GM12878 (cell line): Measurements from ENCODE around the gene LFNG. TPM values are rescaled to one million over a fixed set of nuclear protein-coding genes. Genes with fewer than 3 reads are reported as not detected.

Experiments used
- ATAC-seq: fragments of 200-7000 bp; cut with Tn5 transposase; 3 replicates; pipeline ENCODE4 v1.9.1; 2020; ENCODE audit warnings: mild to moderate bottlenecking, moderate library complexity
- BruUV-seq: library from RNA; stranded (reverse); fragments of 400-500 nt; replicated peaks from 2 replicates; lab custom pipeline; 2021; lab: Mats Ljungman, UMichigan
- CTCF ChIA-PET: fragments of 300-600 bp; sonication (Branson Sonifier 250); formaldehyde crosslinking; extraction: SDS; loops from one replicate; lab custom pipeline; 2021; ENCODE audit warnings: inconsistent platforms; lab: Yijun Ruan, JAX
- POLR2A ChIA-PET: fragments of 350-600 bp; formaldehyde crosslinking; extraction: SDS; loops from one replicate; lab custom pipeline; 2021; ENCODE audit warnings: inconsistent platforms; lab: Charles Lee
- RAD21 ChIA-PET: fragments of 300-600 bp; sonication (Branson Sonifier 250); formaldehyde crosslinking; loops from one replicate; lab custom pipeline; 2023; ENCODE audit warnings: antibody characterized with exemption; ENCODE audit not compliant: unreplicated experiment; lab: Charles Lee
- SMC1A ChIA-PET: fragments of 300-600 bp; sonication (Branson Sonifier 250); formaldehyde crosslinking; loops from one replicate; lab custom pipeline; 2023; ENCODE audit not compliant: unreplicated experiment, uncharacterized antibody; lab: Charles Lee
- DNase-seq: peaks from one replicate; pipeline ENCODE4 v3.0.0-alpha.2; 2011; ENCODE audit warnings: low read depth, low spot score
- FAIRE-seq: peaks from 3 replicates; lab custom pipeline; 2011; peaks lifted over from hg19 to GRCh38; lab: Jason Lieb, UNC
- H2AFZ ChIP-seq: 2 replicates; pipeline ENCODE4 v1.6.0; 2011; ENCODE audit warnings: low read depth, low read length, control low read depth; ENCODE audit not compliant: control insufficient read depth
- H3K27ac ChIP-seq: 2 replicates; pipeline ENCODE4 v1.5.1; 2011; ENCODE audit warnings: control low read depth; ENCODE audit not compliant: control insufficient read depth, insufficient read depth
- H3K27me3 ChIP-seq, 2 experiments: replicated peaks in 1 of 2; 2 replicates each; pipeline versions ENCODE4 v1.6.0 to v1.6.1; 2011; ENCODE audit warnings: low read length in 1 of 2; ENCODE audit not compliant: control insufficient read depth in 2 of 2, insufficient read depth in 2 of 2
- H3K36me3 ChIP-seq, 2 experiments: 2 replicates each; pipeline ENCODE4 v1.5.1; 2011; ENCODE audit warnings: low read length in 1 of 2; ENCODE audit not compliant: control insufficient read depth in 2 of 2, insufficient read depth in 2 of 2
- H3K4me1 ChIP-seq: 2 replicates; pipeline ENCODE4 v1.6.1; 2011; ENCODE audit warnings: mild to moderate bottlenecking, low read length, moderate library complexity, mixed read lengths; ENCODE audit not compliant: control insufficient read depth, insufficient read depth
- H3K4me2 ChIP-seq: 2 replicates; pipeline ENCODE4 v1.6.0; 2011; ENCODE audit warnings: control low read depth; ENCODE audit not compliant: control insufficient read depth, insufficient read depth
- H3K4me3 ChIP-seq: fragments of 200-600 bp; sonication (generic); 2 replicates; pipeline ENCODE4 v1.5.1; 2016
- H3K79me2 ChIP-seq: 2 replicates; pipeline ENCODE4 v1.6.0; 2011; ENCODE audit warnings: low read length; ENCODE audit not compliant: control insufficient read depth, insufficient read depth
- H3K9ac ChIP-seq: 2 replicates; pipeline ENCODE4 v1.8.0; 2011; ENCODE audit warnings: low read length, control low read depth, mixed read lengths; ENCODE audit not compliant: control insufficient read depth, insufficient read depth
- H3K9me3 ChIP-seq: replicated peaks from 3 replicates; pipeline ENCODE4 v1.5.1; 2011; ENCODE audit warnings: mild to moderate bottlenecking, low read length; ENCODE audit not compliant: control insufficient read depth, insufficient read depth
- H4K20me1 ChIP-seq: 2 replicates; pipeline ENCODE4 v1.6.0; 2011; ENCODE audit not compliant: control insufficient read depth, insufficient read depth
- BHLHE40 ChIP-seq, 2 experiments: fragments of 450-650 bp in 1 of 2; IDR thresholded peaks; 2 replicates each; pipeline ENCODE4 v1.6.1; 2011 to 2017; ENCODE audit warnings: low read depth in 2 of 2, borderline replicate concordance in 1 of 2, improper control_type of control experiment in 1 of 2, low read length in 1 of 2, mild to moderate bottlenecking in 1 of 2
- BMI1 ChIP-seq: fragments of 450-650 bp; IDR thresholded peaks from 2 replicates; pipeline ENCODE4 v1.6.1; 2016; ENCODE audit warnings: mild to moderate bottlenecking, moderate library complexity, borderline replicate concordance
- CREM ChIP-seq: IDR thresholded peaks from 2 replicates; pipeline ENCODE4 v1.6.1; 2014; ENCODE audit warnings: antibody characterized with exemption, low read depth
- HDAC6 ChIP-seq: fragments of 200-600 bp; sonication (generic); IDR thresholded peaks from one replicate; pipeline ENCODE4 v1.8.0; 2017; ENCODE audit warnings: antibody characterized with exemption; ENCODE audit not compliant: unreplicated experiment
- IRF4 ChIP-seq: IDR thresholded peaks from 2 replicates; pipeline ENCODE4 v1.6.1; 2011; ENCODE audit warnings: low read depth, low read length
- MYC ChIP-seq: IDR thresholded peaks from 2 replicates; pipeline ENCODE4 v1.6.1; 2011; ENCODE audit warnings: mild to moderate bottlenecking, low read length, moderate library complexity, inconsistent platforms; ENCODE audit not compliant: insufficient read depth, insufficient replicate concordance, insufficient read length, severe bottlenecking
- PAX5 ChIP-seq: IDR thresholded peaks from 2 replicates; pipeline ENCODE4 v1.6.1; 2011; ENCODE audit warnings: low read depth, low read length, borderline replicate concordance
- SMARCA5 ChIP-seq: fragments of 450-650 bp; IDR thresholded peaks from 2 replicates; pipeline ENCODE4 v1.6.1; 2017; ENCODE audit warnings: mild to moderate bottlenecking
- SRF ChIP-seq, 2 experiments: IDR thresholded peaks; 2 replicates each; pipeline ENCODE4 v1.6.1; 2011; ENCODE audit warnings: low read depth in 2 of 2, low read length in 2 of 2, mild to moderate bottlenecking in 1 of 2, moderate library complexity in 1 of 2
- TARDBP ChIP-seq: IDR thresholded peaks from 2 replicates; pipeline ENCODE4 v1.6.1; 2016; ENCODE audit warnings: borderline replicate concordance
- TBL1XR1 ChIP-seq: IDR thresholded peaks from 2 replicates; pipeline ENCODE4 v1.6.1; 2012; ENCODE audit warnings: low read depth, low read length, improper control_type of control experiment
- YBX1 ChIP-seq: fragments of 450-650 bp; IDR thresholded peaks from 2 replicates; pipeline ENCODE4 v1.6.1; 2016; ENCODE audit warnings: antibody characterized with exemption
- YY1 ChIP-seq: IDR thresholded peaks from 2 replicates; pipeline ENCODE4 v1.6.1; 2011; ENCODE audit warnings: low read depth, mild to moderate bottlenecking, low read length
- ZNF207 ChIP-seq: fragments of 450-650 bp; IDR thresholded peaks from 2 replicates; pipeline ENCODE4 v1.6.1; 2014; ENCODE audit warnings: antibody characterized with exemption, mild to moderate bottlenecking, borderline replicate concordance
- ZNF274 ChIP-seq: IDR thresholded peaks from one replicate; pipeline ENCODE4 v1.8.0; 2011; ENCODE audit not compliant: insufficient read length, insufficient read depth
- ZNF622 ChIP-seq: fragments of 450-650 bp; IDR thresholded peaks from 2 replicates; pipeline ENCODE4 v1.6.1; 2017; ENCODE audit warnings: mild to moderate bottlenecking, inconsistent platforms
- WGBS: methylation state at CpG from one replicate; pipeline ENCODE4 v1.1.6; 2016; ENCODE audit warnings: low lambda C conversion rate; ENCODE audit not compliant: insufficient replicate concordance, insufficient coverage; ENCODE audit errors: missing lambda C conversion rate; 5-methylcytosine and 5-hydroxymethylcytosine counted together
- in situ Hi-C: fragments of 300-500 bp; cut with MboI; formaldehyde crosslinking; loops from 9 replicates; pipeline ENCODE4 v1.14.3; 2018; ENCODE audit warnings: mixed read lengths
- intact Hi-C: fragments of 100-400 bp; cut with micrococcal nuclease; formaldehyde crosslinking; loops from one replicate; pipeline ENCODE4 v1.14.2; 2022; ENCODE audit not compliant: unreplicated experiment
- polyA plus RNA-seq, 11 experiments: library from polyadenylated mRNA; depleted of rRNA in 4 of 11; unstranded in 6 of 11; stranded (reverse) in 5 of 11; fragments of >200 nt; fragmentation: Nextera tagmentation in 4 of 11; fragmentation: Illumina TruSeq in 1 of 11; extraction: Ambion mirVana in 4 of 11; extraction: Trizol in 1 of 11; gene quantifications; 1 replicate in 1 of 11; 2 replicates in 10 of 11; pipeline versions ENCODE4 v1.2.1 to v1.2.3, GENCODE V29; 2011 to 2016; ENCODE audit warnings: inconsistent platforms in 2 of 11, missing spikeins in 2 of 11, low read depth in 1 of 11
- total RNA-seq, 4 experiments: library from RNA; depleted of rRNA in 3 of 4; stranded (reverse); fragments of >200 nt in 3 of 4; fragmentation: Illumina TruSeq in 1 of 4; extraction: Trizol in 1 of 4; gene quantifications; 2 replicates each; pipeline versions ENCODE4 v1.2.1 to v1.2.3, GENCODE V29; 2013 to 2021
- TF ChIP-seq, protein P1 (sequence below): IDR thresholded peaks from 2 replicates; pipeline ENCODE4 v1.6.1; 2012; ENCODE audit warnings: low read depth, low read length, improper control_type of control experiment
- TF ChIP-seq, protein P2 (sequence below): IDR thresholded peaks from 2 replicates; pipeline ENCODE4 v1.6.1; 2011; ENCODE audit warnings: low read depth, low read length, improper control_type of control experiment, borderline replicate concordance

The LFNG gene
- total and polyA plus RNA-seq, 10 of the 15 experiments (the other 5 are each of a cell fraction or from before 2014, with no cell fraction given) = 0.09 to 0.68 (median 0.33) TPM; not detected in 2

DNA sequence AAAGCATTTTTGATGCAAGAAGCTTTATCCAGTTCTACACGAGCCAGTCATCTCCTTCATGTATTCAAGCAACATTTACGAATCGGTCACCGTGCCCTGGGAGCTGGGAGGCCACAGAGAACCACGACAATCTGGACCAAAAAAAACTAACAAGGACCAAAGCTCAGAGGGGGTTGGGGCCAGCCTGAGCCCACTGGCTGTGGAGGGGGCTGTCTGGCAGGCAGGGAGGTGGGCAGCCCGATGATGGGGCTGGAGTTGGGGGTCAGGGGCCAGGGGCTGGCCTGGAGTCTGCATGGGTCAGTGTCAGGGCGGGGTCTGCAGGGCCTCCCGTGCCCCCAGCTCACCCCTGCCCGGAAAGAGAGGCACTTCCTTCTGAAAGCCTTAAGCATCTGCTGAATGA is 30.9 kb upstream of the LFNG start:
- BruUV-seq = no TSS peak
- Histone ChIP-seq H3K27ac (no peak overlapping the region), H3K27me3 (no peaks in the 10 kb centered on the region), H3K79me2 (no peaks in the 10 kb centered on the region), H3K36me3 (no peaks in the 10 kb centered on the region), H3K9me3 (no peaks in the 10 kb centered on the region; the same call in 2 of the 3 replicates), H3K9ac (no peak overlapping the region), H3K4me1 (no peaks in the 10 kb centered on the region), H4K20me1 (no peaks in the 10 kb centered on the region), H2AFZ (no peak overlapping the region), H3K4me3 (no peak overlapping the region), H3K4me2 (no peak overlapping the region)
- DNase-seq = no peak
- no peak for ATAC-seq
- SMC1A ChIA-PET = no interaction called here
- in situ Hi-C loops (no loop called here), intact Hi-C loops (no loop called here)
- WGBS = 8% methylated on average over 9 of the region's 9 CpGs
- TF ChIP-seq CREM (no peak), ZNF207 (no peak), ZNF622 (no peak), PAX5 (no peak), TBL1XR1 (no peak), YY1 (no peak), TARDBP (no peak), SMARCA5 (no peak), MYC (no peak), SRF (IDR thresholded peaks at IDR 0.05; ENCODE audit: low read depth in 2 of 2, low read length in 2 of 2) (no peak), YBX1 (no peak), BHLHE40 (IDR thresholded peaks at IDR 0.05; ENCODE audit: borderline replicate concordance in 1 of 2, low read depth in 2 of 2, low read length in 1 of 2) (no peak), IRF4 (no peak), ZNF274 (no peak), HDAC6 (no peak), BMI1 (no peak)
- TF ChIP-seq, protein P1, sequence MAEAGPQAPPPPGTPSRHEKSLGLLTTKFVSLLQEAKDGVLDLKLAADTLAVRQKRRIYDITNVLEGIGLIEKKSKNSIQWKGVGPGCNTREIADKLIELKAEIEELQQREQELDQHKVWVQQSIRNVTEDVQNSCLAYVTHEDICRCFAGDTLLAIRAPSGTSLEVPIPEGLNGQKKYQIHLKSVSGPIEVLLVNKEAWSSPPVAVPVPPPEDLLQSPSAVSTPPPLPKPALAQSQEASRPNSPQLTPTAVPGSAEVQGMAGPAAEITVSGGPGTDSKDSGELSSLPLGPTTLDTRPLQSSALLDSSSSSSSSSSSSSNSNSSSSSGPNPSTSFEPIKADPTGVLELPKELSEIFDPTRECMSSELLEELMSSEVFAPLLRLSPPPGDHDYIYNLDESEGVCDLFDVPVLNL = no peak
- TF ChIP-seq, protein P2, sequence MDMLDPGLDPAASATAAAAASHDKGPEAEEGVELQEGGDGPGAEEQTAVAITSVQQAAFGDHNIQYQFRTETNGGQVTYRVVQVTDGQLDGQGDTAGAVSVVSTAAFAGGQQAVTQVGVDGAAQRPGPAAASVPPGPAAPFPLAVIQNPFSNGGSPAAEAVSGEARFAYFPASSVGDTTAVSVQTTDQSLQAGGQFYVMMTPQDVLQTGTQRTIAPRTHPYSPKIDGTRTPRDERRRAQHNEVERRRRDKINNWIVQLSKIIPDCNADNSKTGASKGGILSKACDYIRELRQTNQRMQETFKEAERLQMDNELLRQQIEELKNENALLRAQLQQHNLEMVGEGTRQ = no peak
- RAD21 ChIA-PET = no interaction called here
- CTCF ChIA-PET = no interaction called here
- POLR2A ChIA-PET = no interaction called here
- no peak for FAIRE-seq
